ENCODE measurements around the gene ARHGEF17. TPM values are rescaled to one million over a fixed set of nuclear protein-coding genes. Genes with fewer than 3 reads are reported as not detected.

ARHGEF17 gene
- total and polyA plus RNA-seq, 3 experiments from 2014 or later: not detected

GRCh38 chr11:73277467-73277866 lies 30.6 kb upstream of the ARHGEF17 start:
- Histone ChIP-seq H3K27ac (ENCODE audit: low read depth, low read length) (no peak overlapping the region), H3K36me3 (ENCODE audit: insufficient read depth, low read length) (no peaks in the 10 kb centered on the region), H3K9me3 (ENCODE audit: low read length) (no peaks in the 10 kb centered on the region), H3K4me3 (ENCODE audit: low read length) (no peak overlapping the region), H3K27me3 (ENCODE audit: insufficient read depth, low read length, poor library complexity, severe bottlenecking) (no peaks in the 10 kb centered on the region), H3K4me1 (ENCODE audit: insufficient read depth, low read length) (no peaks in the 10 kb centered on the region)
- Mint-ChIP-seq H3K27me3 (peaks cover 0 to 7% of the 10 kb centered on the region in 2 donors), H3K9me3 (no peaks in the 10 kb centered on the region), H3K4me1 (no peaks in the 10 kb centered on the region), H3K36me3 (no peaks in the 10 kb centered on the region), H3K27ac (no peak overlapping the region), H3K4me3 (no peak overlapping the region)
- POLR2A ChIA-PET: no interaction called here
- DNase-seq: no peak
- CTCF ChIA-PET: no interaction called here

GRCh38 chr11:73280626-73281025 lies 27.4 kb upstream of the ARHGEF17 start:
- no peaks in the 10 kb centered on the region for H3K9me3 Mint-ChIP-seq
- Histone ChIP-seq H3K27me3 (ENCODE audit: insufficient read depth, low read length, poor library complexity, severe bottlenecking) (no peaks in the 10 kb centered on the region), H3K36me3 (ENCODE audit: insufficient read depth, low read length) (no peaks in the 10 kb centered on the region), H3K27ac (ENCODE audit: low read depth, low read length) (no peak overlapping the region), H3K4me1 (ENCODE audit: insufficient read depth, low read length) (no peaks in the 10 kb centered on the region), H3K9me3 (ENCODE audit: low read length) (no peaks in the 10 kb centered on the region), H3K4me3 (ENCODE audit: low read length) (no peak overlapping the region)
- no peaks in the 10 kb centered on the region for H3K36me3 Mint-ChIP-seq
- no peak for DNase-seq
- H3K27ac Mint-ChIP-seq: no peak overlapping the region
- H3K4me3 Mint-ChIP-seq: no peak overlapping the region
- no peaks in the 10 kb centered on the region for H3K4me1 Mint-ChIP-seq
- POLR2A ChIA-PET: no interaction called here
- H3K27me3 Mint-ChIP-seq: peaks cover 1 to 5% of the 10 kb centered on the region in 2 donors
- CTCF ChIA-PET: no interaction called here

- no peaks in the 10 kb centered on the region for H3K36me3 Mint-ChIP-seq
These were observed 26.8 kb upstream of the ARHGEF17 start for GRCh38 chr11:73281201-73281741.

GRCh38 chr11:73281796-73282660 lies 26.0 kb upstream of the ARHGEF17 start:
- no peaks in the 10 kb centered on the region for H3K4me1 Mint-ChIP-seq
- Histone ChIP-seq H3K27me3 (ENCODE audit: insufficient read depth, low read length, poor library complexity, severe bottlenecking) (no peaks in the 10 kb centered on the region), H3K9me3 (ENCODE audit: low read length) (no peaks in the 10 kb centered on the region), H3K4me1 (ENCODE audit: insufficient read depth, low read length) (no peaks in the 10 kb centered on the region), H3K4me3 (ENCODE audit: low read length) (no peak overlapping the region), H3K36me3 (ENCODE audit: insufficient read depth, low read length) (no peaks in the 10 kb centered on the region), H3K27ac (ENCODE audit: low read depth, low read length) (no peak overlapping the region)
- POLR2A ChIA-PET: no interaction called here
- H3K27ac Mint-ChIP-seq: no peak overlapping the region
- H3K4me3 Mint-ChIP-seq: no peak overlapping the region
- no peaks in the 10 kb centered on the region for H3K36me3 Mint-ChIP-seq
- H3K27me3 Mint-ChIP-seq: peaks cover 4 to 5% of the 10 kb centered on the region in 2 donors
- CTCF ChIA-PET: interaction anchor here (0.6 kb wide), 1 partner anchor 673 kb away, joined by 3 read pairs; no protein-coding TSS in a partner anchor
- H3K9me3 Mint-ChIP-seq: no peaks in the 10 kb centered on the region
- DNase-seq: no peak

More at GRCh38 chr11:73281201-73281741, 26.8 kb upstream of the ARHGEF17 start:
- Histone ChIP-seq H3K9me3 (ENCODE audit: low read length) (no peaks in the 10 kb centered on the region), H3K4me1 (ENCODE audit: insufficient read depth, low read length) (no peaks in the 10 kb centered on the region), H3K27me3 (ENCODE audit: insufficient read depth, low read length, poor library complexity, severe bottlenecking) (no peaks in the 10 kb centered on the region), H3K36me3 (ENCODE audit: insufficient read depth, low read length) (no peaks in the 10 kb centered on the region), H3K27ac (ENCODE audit: low read depth, low read length) (no peak overlapping the region), H3K4me3 (ENCODE audit: low read length) (no peak overlapping the region)
- Mint-ChIP-seq H3K4me1 (no peaks in the 10 kb centered on the region), H3K4me3 (no peak overlapping the region), H3K9me3 (no peaks in the 10 kb centered on the region), H3K27me3 (peaks cover 4 to 5% of the 10 kb centered on the region in 2 donors), H3K27ac (no peak overlapping the region)
- CTCF ChIA-PET: interaction anchor here (0.6 kb wide), 1 partner anchor 674 kb away, joined by 3 read pairs; no protein-coding TSS in a partner anchor
- POLR2A ChIA-PET: no interaction called here
- no peak for DNase-seq

GRCh38 chr11:73283276-73284000 lies 24.6 kb upstream of the ARHGEF17 start:
- Histone ChIP-seq H3K4me3 (ENCODE audit: low read length) (no peak overlapping the region), H3K4me1 (ENCODE audit: insufficient read depth, low read length) (no peaks in the 10 kb centered on the region), H3K36me3 (ENCODE audit: insufficient read depth, low read length) (no peaks in the 10 kb centered on the region), H3K9me3 (ENCODE audit: low read length) (no peaks in the 10 kb centered on the region), H3K27ac (ENCODE audit: low read depth, low read length) (no peak overlapping the region), H3K27me3 (ENCODE audit: insufficient read depth, low read length, poor library complexity, severe bottlenecking) (no peaks in the 10 kb centered on the region)
- ChIA-PET POLR2A (no interaction called here), CTCF (interaction anchor here (1.1 kb wide), 1 partner anchor 25 kb away, joined by 3 read pairs; no protein-coding TSS in a partner anchor)
- Mint-ChIP-seq H3K4me1 (no peaks in the 10 kb centered on the region), H3K27me3 (peaks cover 4 to 5% of the 10 kb centered on the region in 2 donors), H3K4me3 (no peak overlapping the region), H3K36me3 (no peaks in the 10 kb centered on the region), H3K27ac (peak overlapping the region in 1 of 8 donors; percentile 50), H3K9me3 (no peaks in the 10 kb centered on the region)
- no peak for DNase-seq

GRCh38 chr11:73284106-73284505 lies 24.0 kb upstream of the ARHGEF17 start:
- H3K4me3 Mint-ChIP-seq: no peak overlapping the region
- POLR2A ChIA-PET: no interaction called here
- H3K27me3 ChIP-seq (ENCODE audit: insufficient read depth, low read length, poor library complexity, severe bottlenecking): no peaks in the 10 kb centered on the region
- H3K27ac Mint-ChIP-seq: peak overlapping the region in 1 of 8 donors; percentile 43
- no peak overlapping the region for H3K27ac ChIP-seq (ENCODE audit: low read depth, low read length)
- H3K36me3 Mint-ChIP-seq: no peaks in the 10 kb centered on the region
- CTCF ChIA-PET: interaction anchor here (1.1 kb wide), 1 partner anchor 26 kb away, joined by 3 read pairs; no protein-coding TSS in a partner anchor
- peaks cover 0 to 4% (median 3%) of the 10 kb centered on the region in 3 donors for H3K4me1 Mint-ChIP-seq
- no peaks in the 10 kb centered on the region for H3K4me1 ChIP-seq (ENCODE audit: insufficient read depth, low read length)
- no peaks in the 10 kb centered on the region for H3K9me3 Mint-ChIP-seq
- no peak overlapping the region for H3K4me3 ChIP-seq (ENCODE audit: low read length)
- no peak for DNase-seq
- no peaks in the 10 kb centered on the region for H3K36me3 ChIP-seq (ENCODE audit: insufficient read depth, low read length)
- H3K9me3 ChIP-seq (ENCODE audit: low read length): no peaks in the 10 kb centered on the region
- H3K27me3 Mint-ChIP-seq: peaks cover 4 to 5% of the 10 kb centered on the region in 2 donors

GRCh38 chr11:73285721-73286120 lies 22.4 kb upstream of the ARHGEF17 start:
- H3K4me3 ChIP-seq (ENCODE audit: low read length): no peak overlapping the region
- no peak overlapping the region for H3K27ac ChIP-seq (ENCODE audit: low read depth, low read length)
- peaks cover 0 to 8% (median 6%) of the 10 kb centered on the region in 3 donors for H3K4me1 Mint-ChIP-seq
- no peaks in the 10 kb centered on the region for H3K9me3 ChIP-seq (ENCODE audit: low read length)
- H3K36me3 ChIP-seq (ENCODE audit: insufficient read depth, low read length): no peaks in the 10 kb centered on the region
- H3K4me1 ChIP-seq (ENCODE audit: insufficient read depth, low read length): no peaks in the 10 kb centered on the region
- no peaks in the 10 kb centered on the region for H3K36me3 Mint-ChIP-seq
- ChIA-PET CTCF (no interaction called here), POLR2A (no interaction called here)
- H3K4me3 Mint-ChIP-seq: no peak overlapping the region
- DNase-seq: no peak
- H3K27me3 Mint-ChIP-seq: peaks cover 2 to 4% of the 10 kb centered on the region in 2 donors
- peak overlapping the region in 2 of 8 donors; percentile 48 to 60 for H3K27ac Mint-ChIP-seq
- no peaks in the 10 kb centered on the region for H3K9me3 Mint-ChIP-seq
- H3K27me3 ChIP-seq (ENCODE audit: insufficient read depth, low read length, poor library complexity, severe bottlenecking): no peaks in the 10 kb centered on the region

All from CD8-positive, alpha-beta memory T cell (primary cell).